Measurements from ENCODE around the gene EPS15. TPM values are rescaled to one million over a fixed set of nuclear protein-coding genes. Genes with fewer than 3 reads are reported as not detected.

Gene EPS15
- total and polyA plus RNA-seq, 10 of the 15 experiments (the other 5 are each of a cell fraction or from before 2014, with no cell fraction given) = 24.7 to 87.8 (median 56.3) TPM

DNA sequence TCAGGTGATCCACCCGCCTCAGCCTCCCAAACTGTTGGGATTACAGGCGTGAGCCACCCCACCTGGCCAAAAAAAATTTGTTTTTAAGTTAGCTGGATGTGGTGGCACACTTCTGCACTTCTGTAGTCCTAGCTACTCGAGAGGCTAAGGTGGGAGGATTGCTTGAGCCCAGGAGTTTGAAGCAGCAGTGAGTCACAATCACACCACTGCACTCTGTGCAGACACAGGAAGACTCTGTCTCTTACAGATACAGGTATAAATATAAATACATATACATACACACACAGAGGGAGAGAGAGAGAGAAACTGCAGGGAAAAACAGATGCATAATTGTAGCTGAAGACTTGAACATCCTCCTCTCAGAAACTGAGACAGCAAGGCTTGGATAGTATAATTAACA is 34.8 kb upstream of the EPS15 start:
- DNase-seq (ENCODE audit: low read depth, low spot score) = no peak
- CTCF ChIA-PET = interaction anchor here (0.5 to 1.7 kb wide), 4 partner anchors 19 to 880 kb away, joined by 3 to 4 read pairs (median 4); no protein-coding TSS in a partner anchor

More for the DNA sequence above, 34.8 kb upstream of the EPS15 start:
- Histone ChIP-seq H3K79me2 (ENCODE audit: control insufficient read depth, insufficient read depth, low read length) (no peaks in the 10 kb centered on the region), H3K4me2 (ENCODE audit: control insufficient read depth, insufficient read depth) (no peak overlapping the region), H3K9ac (ENCODE audit: control insufficient read depth, insufficient read depth, low read length) (no peak overlapping the region), H3K27me3 (replicated peaks in 1 of 2; ENCODE audit: control insufficient read depth in 2 of 2, insufficient read depth in 2 of 2, low read length in 1 of 2) (no peaks in the 10 kb centered on the region), H3K9me3 (replicated peaks; ENCODE audit: control insufficient read depth, insufficient read depth, low read length) (peaks cover 6% of the 10 kb centered on the region), H4K20me1 (ENCODE audit: control insufficient read depth, insufficient read depth) (no peaks in the 10 kb centered on the region), H2AFZ (ENCODE audit: control insufficient read depth, low read depth, low read length) (no peak overlapping the region), H3K4me1 (ENCODE audit: control insufficient read depth, insufficient read depth, low read length) (peaks cover 12% of the 10 kb centered on the region; the same call in 1 of the 2 replicates), H3K36me3 (ENCODE audit: control insufficient read depth in 2 of 2, insufficient read depth in 2 of 2, low read length in 1 of 2) (no peaks in the 10 kb centered on the region), H3K4me3 (no peak overlapping the region), H3K27ac (ENCODE audit: control insufficient read depth, insufficient read depth) (no peak overlapping the region)
- POLR2A ChIA-PET = no interaction called here
- ATAC-seq = no peak
- SMC1A ChIA-PET (ENCODE audit: uncharacterized antibody, unreplicated experiment) = interaction anchor here (1.4 kb wide), 1 partner anchor 215 kb away, joined by 3 read pairs; no protein-coding TSS in a partner anchor
- intact Hi-C loops (cut with micrococcal nuclease; ENCODE audit: unreplicated experiment) (no loop called here), in situ Hi-C loops (cut with MboI) (no loop called here)
- TF ChIP-seq MTA3 (IDR thresholded peaks at IDR 0.05; ENCODE audit: borderline replicate concordance, low read length) = no peak
- TF ChIP-seq, protein P1, sequence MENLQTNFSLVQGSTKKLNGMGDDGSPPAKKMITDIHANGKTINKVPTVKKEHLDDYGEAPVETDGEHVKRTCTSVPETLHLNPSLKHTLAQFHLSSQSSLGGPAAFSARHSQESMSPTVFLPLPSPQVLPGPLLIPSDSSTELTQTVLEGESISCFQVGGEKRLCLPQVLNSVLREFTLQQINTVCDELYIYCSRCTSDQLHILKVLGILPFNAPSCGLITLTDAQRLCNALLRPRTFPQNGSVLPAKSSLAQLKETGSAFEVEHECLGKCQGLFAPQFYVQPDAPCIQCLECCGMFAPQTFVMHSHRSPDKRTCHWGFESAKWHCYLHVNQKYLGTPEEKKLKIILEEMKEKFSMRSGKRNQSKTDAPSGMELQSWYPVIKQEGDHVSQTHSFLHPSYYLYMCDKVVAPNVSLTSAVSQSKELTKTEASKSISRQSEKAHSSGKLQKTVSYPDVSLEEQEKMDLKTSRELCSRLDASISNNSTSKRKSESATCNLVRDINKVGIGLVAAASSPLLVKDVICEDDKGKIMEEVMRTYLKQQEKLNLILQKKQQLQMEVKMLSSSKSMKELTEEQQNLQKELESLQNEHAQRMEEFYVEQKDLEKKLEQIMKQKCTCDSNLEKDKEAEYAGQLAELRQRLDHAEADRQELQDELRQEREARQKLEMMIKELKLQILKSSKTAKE (IDR thresholded peaks at IDR 0.05; ENCODE audit: low read depth, poor library complexity, severe bottlenecking) = no peak
- TF ChIP-seq, protein P2, sequence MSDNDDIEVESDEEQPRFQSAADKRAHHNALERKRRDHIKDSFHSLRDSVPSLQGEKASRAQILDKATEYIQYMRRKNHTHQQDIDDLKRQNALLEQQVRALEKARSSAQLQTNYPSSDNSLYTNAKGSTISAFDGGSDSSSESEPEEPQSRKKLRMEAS (IDR thresholded peaks at IDR 0.05; ENCODE audit: low read depth, low read length) = no peak
- no peak for TF ChIP-seq DPF2 (IDR thresholded peaks at IDR 0.05)
- no peak for TF ChIP-seq ZNF622 (IDR thresholded peaks at IDR 0.05)
- no peak for TF ChIP-seq CBFB (IDR thresholded peaks at IDR 0.05; ENCODE audit: low read depth)
- TF ChIP-seq BMI1 (IDR thresholded peaks at IDR 0.05; ENCODE audit: borderline replicate concordance) = no peak
- TF ChIP-seq PAX5 (IDR thresholded peaks at IDR 0.05; ENCODE audit: borderline replicate concordance, low read depth, low read length) = no peak
- TF ChIP-seq ZNF207 (IDR thresholded peaks at IDR 0.05; ENCODE audit: borderline replicate concordance) = no peak
- TF ChIP-seq POLR2AphosphoS2 (IDR thresholded peaks at IDR 0.05; ENCODE audit: low read depth, low read length) = no peak
- TF ChIP-seq RELA (IDR thresholded peaks at IDR 0.05; ENCODE audit: borderline replicate concordance, partially characterized antibody) = no peak
- no peak for TF ChIP-seq KDM1A (IDR thresholded peaks at IDR 0.05; ENCODE audit: borderline replicate concordance)
- TF ChIP-seq MTA2 (IDR thresholded peaks at IDR 0.05; ENCODE audit: low read depth) = no peak
- TF ChIP-seq SREBF1 (IDR thresholded peaks at IDR 0.05; ENCODE audit: low read length) = no peak
- no peak for TF ChIP-seq SUZ12 (IDR thresholded peaks at IDR 0.05; ENCODE audit: unreplicated experiment)
- TF ChIP-seq, protein P3, sequence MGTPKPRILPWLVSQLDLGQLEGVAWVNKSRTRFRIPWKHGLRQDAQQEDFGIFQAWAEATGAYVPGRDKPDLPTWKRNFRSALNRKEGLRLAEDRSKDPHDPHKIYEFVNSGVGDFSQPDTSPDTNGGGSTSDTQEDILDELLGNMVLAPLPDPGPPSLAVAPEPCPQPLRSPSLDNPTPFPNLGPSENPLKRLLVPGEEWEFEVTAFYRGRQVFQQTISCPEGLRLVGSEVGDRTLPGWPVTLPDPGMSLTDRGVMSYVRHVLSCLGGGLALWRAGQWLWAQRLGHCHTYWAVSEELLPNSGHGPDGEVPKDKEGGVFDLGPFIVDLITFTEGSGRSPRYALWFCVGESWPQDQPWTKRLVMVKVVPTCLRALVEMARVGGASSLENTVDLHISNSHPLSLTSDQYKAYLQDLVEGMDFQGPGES (IDR thresholded peaks at IDR 0.05) = no peak
- RAD21 ChIA-PET (ENCODE audit: unreplicated experiment) = interaction anchor here (1.0 kb wide), 1 partner anchor 12 kb away, joined by 3 read pairs; no protein-coding TSS in a partner anchor
- no TSS peak for BruUV-seq (replicated peaks)
- no peak for FAIRE-seq
- 50% methylated on average over 3 of the region's 3 CpGs for WGBS (ENCODE audit: insufficient coverage, insufficient replicate concordance, low lambda C conversion rate, missing lambda C conversion rate)
